IMR-90 (cell line): ENCODE data around the gene EIF5A2. TPM values are rescaled to one million over a fixed set of nuclear protein-coding genes. Genes with fewer than 3 reads are reported as not detected.

Source experiments
- MXI1 ChIP-seq: IDR thresholded peaks from 2 replicates; pipeline ENCODE4 v1.6.1; 2012; ENCODE audit warnings: low read depth, mild to moderate bottlenecking, low read length, moderate library complexity, borderline replicate concordance
- polyA plus RNA-seq, 3 experiments: library from polyadenylated mRNA; depleted of rRNA; stranded (reverse); fragments of >200 nt; gene quantifications; 2 replicates each; pipeline ENCODE4 v1.2.3, GENCODE V29; 2012; ENCODE audit warnings: low replicate concordance in 1 of 3
- total RNA-seq: library from RNA; depleted of rRNA; stranded (reverse); fragments of >200 nt; gene quantifications from 2 replicates; pipeline ENCODE4 v1.2.3, GENCODE V29; 2012
- TF ChIP-seq, protein P1 (sequence below): fragments of 150-350 bp; IDR thresholded peaks from 2 replicates; pipeline ENCODE4 v1.6.1; 2016; ENCODE audit warnings: low read depth, mild to moderate bottlenecking, low read length, moderate library complexity, borderline replicate concordance

EIF5A2 gene
- total and polyA plus RNA-seq, 2 of the 4 experiments (the other 2 are of a cell fraction) = 7.7 to 7.8 TPM

DNA sequence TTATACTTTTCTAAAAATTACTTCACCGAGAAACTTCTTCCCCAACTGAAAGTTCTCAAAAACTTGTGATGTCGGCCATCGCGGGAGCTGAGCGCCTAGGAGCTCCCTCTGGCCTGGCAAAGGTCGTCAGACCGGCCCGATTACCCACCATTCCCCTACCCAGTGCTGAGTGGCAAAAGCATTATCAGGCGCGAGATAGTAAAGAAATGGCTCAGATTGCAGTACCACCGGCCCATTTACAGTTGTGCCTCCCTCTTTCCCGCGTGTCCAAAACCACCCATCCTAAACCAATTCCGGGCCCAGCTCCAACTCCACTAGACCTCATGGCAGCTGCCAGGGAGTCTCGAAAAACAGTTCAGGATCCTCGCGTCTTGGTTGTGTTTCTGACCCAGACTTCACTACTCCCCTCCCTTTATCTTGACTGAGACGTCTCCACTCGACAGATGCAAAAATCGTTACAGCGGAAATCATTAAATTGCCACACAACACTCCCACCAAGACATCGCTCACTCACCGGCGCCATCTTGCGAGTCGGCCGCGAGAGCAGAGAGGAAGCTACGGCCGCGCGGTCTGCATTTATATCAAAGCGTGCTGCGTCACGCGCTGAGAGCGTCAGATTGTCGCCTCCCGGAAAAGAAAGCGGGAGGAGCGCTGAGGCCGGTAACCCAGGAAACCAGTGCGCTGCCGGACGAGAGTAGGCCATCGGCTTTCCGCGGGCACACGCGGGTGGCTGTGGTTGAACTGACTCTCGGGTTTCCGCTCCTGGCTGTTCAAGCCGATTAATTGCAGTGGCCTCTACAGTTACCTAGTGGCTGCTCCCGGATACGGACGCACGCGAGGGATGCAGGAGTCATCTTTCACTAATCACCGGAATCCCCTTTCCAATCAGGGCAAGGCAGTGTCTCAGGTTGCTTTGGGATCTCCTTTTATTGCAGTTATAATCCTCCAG, 38.5 kb downstream of the EIF5A2 start, which contains the start of gene RPL22L1 (continued):
- TF ChIP-seq, protein P1, sequence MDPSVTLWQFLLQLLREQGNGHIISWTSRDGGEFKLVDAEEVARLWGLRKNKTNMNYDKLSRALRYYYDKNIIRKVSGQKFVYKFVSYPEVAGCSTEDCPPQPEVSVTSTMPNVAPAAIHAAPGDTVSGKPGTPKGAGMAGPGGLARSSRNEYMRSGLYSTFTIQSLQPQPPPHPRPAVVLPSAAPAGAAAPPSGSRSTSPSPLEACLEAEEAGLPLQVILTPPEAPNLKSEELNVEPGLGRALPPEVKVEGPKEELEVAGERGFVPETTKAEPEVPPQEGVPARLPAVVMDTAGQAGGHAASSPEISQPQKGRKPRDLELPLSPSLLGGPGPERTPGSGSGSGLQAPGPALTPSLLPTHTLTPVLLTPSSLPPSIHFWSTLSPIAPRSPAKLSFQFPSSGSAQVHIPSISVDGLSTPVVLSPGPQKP = no peak
- TF ChIP-seq MXI1 = peak; percentile 87; the same call in 1 of the 2 replicates
